Measurements from ENCODE around the gene PRICKLE3.

GRCh38 chrX:49233887-49234555, 47.8 kb upstream of the PRICKLE3 start:
- no peak for TF ChIP-seq POLR2AphosphoS5 (IDR thresholded peaks at IDR 0.05)
- TF ChIP-seq CTCF (IDR thresholded peaks at IDR 0.05), result no peak
- no peak for TF ChIP-seq POLR2A (IDR thresholded peaks at IDR 0.05)
- no peak for TF ChIP-seq EP300 (IDR thresholded peaks at IDR 0.05)

Measured in gastroesophageal sphincter (tissue), 3 donors.